Measurements from ENCODE around the gene WWC1.

Gene WWC1

GRCh38 chr5:168469816-168470215, 178.4 kb downstream of the WWC1 start:
- Histone ChIP-seq H4K91ac (ENCODE audit: low read length) (no peak overlapping the region), H3K27ac (ENCODE audit: low read length, poor library complexity, severe bottlenecking) (no peak overlapping the region), H3K4me2 (ENCODE audit: low read length, poor library complexity, severe bottlenecking) (no peak overlapping the region), H2BK5ac (ENCODE audit: low read depth, low read length, poor library complexity, severe bottlenecking) (no peak overlapping the region), H3K18ac (ENCODE audit: low read depth in 1 of 2, low read length in 2 of 2) (no peak overlapping the region), H3K4ac (ENCODE audit: low read depth in 1 of 2, low read length in 2 of 2) (no peak overlapping the region), H3K4me3 (ENCODE audit: insufficient read depth in 1 of 2, low read depth in 1 of 2, low read length in 2 of 2) (no peak overlapping the region), H2AK5ac (ENCODE audit: low read length, severe bottlenecking) (no peak overlapping the region), H2AFZ (ENCODE audit: low read depth, low read length) (no peak overlapping the region), H2BK120ac (ENCODE audit: low read depth, low read length) (no peak overlapping the region), H3K79me1 (replicated peaks; ENCODE audit: low read length, poor library complexity, severe bottlenecking) (no peaks in the 10 kb centered on the region), H3K14ac (ENCODE audit: low read length in 2 of 2) (no peak overlapping the region), H3K23ac (ENCODE audit: low read length in 2 of 2) (no peak overlapping the region), H3K27me3 (ENCODE audit: control insufficient read depth in 1 of 2, insufficient read depth in 1 of 2, low read length in 2 of 2) (no peaks in the 10 kb centered on the region), H3K36me3 (ENCODE audit: control insufficient read depth in 1 of 2, insufficient read depth in 2 of 2, low read depth in 1 of 2, low read length in 2 of 2) (peaks cover 0 to 13% of the 10 kb centered on the region in 2 experiments), H4K8ac (ENCODE audit: low read length) (no peak overlapping the region), H3K4me1 (ENCODE audit: control insufficient read depth, insufficient read depth, low read depth, low read length) (peaks cover 8% of the 10 kb centered on the region), H3K9me3 (ENCODE audit: control insufficient read depth, low read length) (no peaks in the 10 kb centered on the region), H2BK15ac (ENCODE audit: low read depth, poor library complexity, severe bottlenecking) (no peak overlapping the region), H3K9ac (ENCODE audit: low read length) (no peak overlapping the region), H2BK12ac (ENCODE audit: low read length in 2 of 2) (no peak overlapping the region)
- 82% methylated on average over 3 of the region's 3 CpGs for WGBS
- DNase-seq, result no peak

DNA sequence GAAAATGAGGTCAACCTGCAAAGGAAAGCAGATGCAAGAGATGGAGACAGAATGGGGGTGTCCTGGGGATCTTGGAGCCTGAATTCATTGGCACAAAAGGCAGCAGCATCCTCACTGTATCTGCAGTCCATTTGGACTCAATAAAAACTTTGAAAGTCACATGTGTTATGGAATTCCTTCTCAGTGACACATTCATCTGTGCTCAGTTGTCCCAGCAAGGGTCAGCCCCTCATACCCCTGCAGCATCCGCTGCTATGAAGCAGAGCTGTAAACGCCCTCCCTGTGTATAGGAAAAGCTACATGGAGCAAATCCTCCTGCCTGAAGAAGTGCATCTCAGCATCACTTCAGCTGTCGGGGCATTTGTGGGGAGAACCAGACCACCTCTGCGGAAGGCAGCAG, 180.3 kb downstream of the WWC1 start:
- no peaks in the 10 kb centered on the region for H3K9me3 ChIP-seq (ENCODE audit: control insufficient read depth, low read length)
- H3K4me2 ChIP-seq (ENCODE audit: low read length, poor library complexity, severe bottlenecking), result no peak overlapping the region
- peak overlapping the region; percentile 1 for H4K91ac ChIP-seq (ENCODE audit: low read length)
- peak overlapping the region; percentile 52 for H4K8ac ChIP-seq (ENCODE audit: low read length)
- H3K4me3 ChIP-seq (ENCODE audit: insufficient read depth in 1 of 2, low read depth in 1 of 2, low read length in 2 of 2), result no peak overlapping the region
- no peak overlapping the region for H3K4ac ChIP-seq (ENCODE audit: low read depth in 1 of 2, low read length in 2 of 2)
- WGBS, result 51% methylated on average over 3 of the region's 4 CpGs
- H2AK5ac ChIP-seq (ENCODE audit: low read length, severe bottlenecking), result no peak overlapping the region
- no peak overlapping the region for H2BK5ac ChIP-seq (ENCODE audit: low read depth, low read length, poor library complexity, severe bottlenecking)
- no peaks in the 10 kb centered on the region for H3K27me3 ChIP-seq (ENCODE audit: control insufficient read depth in 1 of 2, insufficient read depth in 1 of 2, low read length in 2 of 2)
- H3K14ac ChIP-seq (ENCODE audit: low read length in 2 of 2), result no peak overlapping the region
- H2BK120ac ChIP-seq (ENCODE audit: low read depth, low read length), result no peak overlapping the region
- DNase-seq, result peak; percentile 40
- no peaks in the 10 kb centered on the region for H3K79me1 ChIP-seq (replicated peaks; ENCODE audit: low read length, poor library complexity, severe bottlenecking)
- H2AFZ ChIP-seq (ENCODE audit: low read depth, low read length), result no peak overlapping the region
- peak overlapping the region in 1 of 2 experiments; percentile 23 for H2BK12ac ChIP-seq (ENCODE audit: low read length in 2 of 2)
- no peak overlapping the region for H3K27ac ChIP-seq (ENCODE audit: low read length, poor library complexity, severe bottlenecking)
- peaks cover 0 to 7% of the 10 kb centered on the region in 2 experiments for H3K36me3 ChIP-seq (ENCODE audit: control insufficient read depth in 1 of 2, insufficient read depth in 2 of 2, low read depth in 1 of 2, low read length in 2 of 2)
- H3K18ac ChIP-seq (ENCODE audit: low read depth in 1 of 2, low read length in 2 of 2), result peak overlapping the region in 1 of 2 experiments; percentile 7
- H3K9ac ChIP-seq (ENCODE audit: low read length), result peak overlapping the region; percentile 68
- H3K4me1 ChIP-seq (ENCODE audit: control insufficient read depth, insufficient read depth, low read depth, low read length), result peaks cover 8% of the 10 kb centered on the region
- no peak overlapping the region for H2BK15ac ChIP-seq (ENCODE audit: low read depth, poor library complexity, severe bottlenecking)
- H3K23ac ChIP-seq (ENCODE audit: low read length in 2 of 2), result no peak overlapping the region

DNA sequence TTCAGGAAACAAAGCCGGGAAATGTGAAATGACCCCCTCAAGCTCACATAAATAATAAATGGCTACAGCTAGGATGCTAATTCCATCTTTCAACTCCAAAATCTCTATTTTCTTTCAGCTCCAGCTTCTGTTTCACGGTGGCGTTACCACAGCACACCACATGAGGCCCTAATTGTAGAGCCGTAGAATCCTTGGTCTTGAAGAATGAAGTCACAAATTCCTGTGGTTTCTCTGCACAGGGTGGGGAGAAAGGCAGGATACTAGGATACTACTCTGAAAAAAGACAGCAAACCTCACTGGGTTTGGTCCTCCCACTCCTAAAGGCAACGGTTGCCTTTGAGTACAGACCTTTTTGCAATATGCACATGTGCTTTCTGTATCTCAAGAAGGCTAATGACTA, 180.9 kb downstream of the WWC1 start:
- no peak overlapping the region for H3K23ac ChIP-seq (ENCODE audit: low read length in 2 of 2)
- no peak overlapping the region for H2BK5ac ChIP-seq (ENCODE audit: low read depth, low read length, poor library complexity, severe bottlenecking)
- no peak overlapping the region for H3K4me3 ChIP-seq (ENCODE audit: insufficient read depth in 1 of 2, low read depth in 1 of 2, low read length in 2 of 2)
- no peaks in the 10 kb centered on the region for H3K79me1 ChIP-seq (replicated peaks; ENCODE audit: low read length, poor library complexity, severe bottlenecking)
- H4K8ac ChIP-seq (ENCODE audit: low read length), result peak overlapping the region; percentile 45
- 10% methylated on average over 5 of the region's 5 CpGs for WGBS
- H3K4me1 ChIP-seq (ENCODE audit: control insufficient read depth, insufficient read depth, low read depth, low read length), result peaks cover 8% of the 10 kb centered on the region
- no peak overlapping the region for H2BK12ac ChIP-seq (ENCODE audit: low read length in 2 of 2)
- peaks cover 0 to 7% of the 10 kb centered on the region in 2 experiments for H3K36me3 ChIP-seq (ENCODE audit: control insufficient read depth in 1 of 2, insufficient read depth in 2 of 2, low read depth in 1 of 2, low read length in 2 of 2)
- H4K91ac ChIP-seq (ENCODE audit: low read length), result no peak overlapping the region
- peak overlapping the region; percentile 68 for H3K9ac ChIP-seq (ENCODE audit: low read length)
- H2BK15ac ChIP-seq (ENCODE audit: low read depth, poor library complexity, severe bottlenecking), result no peak overlapping the region
- peak; percentile 94 for DNase-seq
- peaks cover 0 to 3% of the 10 kb centered on the region in 2 experiments for H3K27me3 ChIP-seq (ENCODE audit: control insufficient read depth in 1 of 2, insufficient read depth in 1 of 2, low read length in 2 of 2)
- peak overlapping the region; percentile 11 for H3K27ac ChIP-seq (ENCODE audit: low read length, poor library complexity, severe bottlenecking)
- H2AFZ ChIP-seq (ENCODE audit: low read depth, low read length), result no peak overlapping the region
- peak overlapping the region in 1 of 2 experiments; percentile 65 for H3K18ac ChIP-seq (ENCODE audit: low read depth in 1 of 2, low read length in 2 of 2)
- no peak overlapping the region for H2AK5ac ChIP-seq (ENCODE audit: low read length, severe bottlenecking)
- H3K4me2 ChIP-seq (ENCODE audit: low read length, poor library complexity, severe bottlenecking), result no peak overlapping the region
- H3K4ac ChIP-seq (ENCODE audit: low read depth in 1 of 2, low read length in 2 of 2), result peak overlapping the region in 1 of 2 experiments; percentile 2
- H2BK120ac ChIP-seq (ENCODE audit: low read depth, low read length), result no peak overlapping the region
- no peak overlapping the region for H3K14ac ChIP-seq (ENCODE audit: low read length in 2 of 2)
- no peaks in the 10 kb centered on the region for H3K9me3 ChIP-seq (ENCODE audit: control insufficient read depth, low read length)

DNA sequence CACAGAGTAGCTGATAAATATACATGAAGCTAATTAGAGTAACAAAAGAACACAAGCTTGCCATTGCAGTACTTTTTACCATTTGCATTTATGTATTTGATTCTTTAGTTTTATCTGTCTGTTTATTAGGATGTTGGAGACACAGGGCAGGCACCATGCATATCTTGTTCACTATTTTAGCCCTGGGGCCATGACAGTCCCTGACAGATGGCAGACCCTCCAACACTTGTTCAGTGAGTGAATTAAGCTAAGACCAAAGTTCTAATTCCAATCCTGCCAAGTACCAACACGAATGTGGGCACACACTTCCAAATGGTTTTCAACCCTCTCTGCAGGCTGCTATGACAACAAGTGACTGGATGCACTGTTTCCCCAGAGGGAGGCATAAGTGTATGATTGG, 182.9 kb downstream of the WWC1 start:
- Histone ChIP-seq H3K9ac (ENCODE audit: low read length) (no peak overlapping the region), H3K23ac (ENCODE audit: low read length in 2 of 2) (no peak overlapping the region), H3K79me1 (replicated peaks; ENCODE audit: low read length, poor library complexity, severe bottlenecking) (no peaks in the 10 kb centered on the region), H2BK15ac (ENCODE audit: low read depth, poor library complexity, severe bottlenecking) (no peak overlapping the region), H3K9me3 (ENCODE audit: control insufficient read depth, low read length) (no peaks in the 10 kb centered on the region), H3K4me3 (ENCODE audit: insufficient read depth in 1 of 2, low read depth in 1 of 2, low read length in 2 of 2) (no peak overlapping the region), H3K27ac (ENCODE audit: low read length, poor library complexity, severe bottlenecking) (no peak overlapping the region), H3K36me3 (ENCODE audit: control insufficient read depth in 1 of 2, insufficient read depth in 2 of 2, low read depth in 1 of 2, low read length in 2 of 2) (no peaks in the 10 kb centered on the region), H3K4me2 (ENCODE audit: low read length, poor library complexity, severe bottlenecking) (no peak overlapping the region), H2BK12ac (ENCODE audit: low read length in 2 of 2) (no peak overlapping the region), H3K4me1 (ENCODE audit: control insufficient read depth, insufficient read depth, low read depth, low read length) (peaks cover 8% of the 10 kb centered on the region), H2BK5ac (ENCODE audit: low read depth, low read length, poor library complexity, severe bottlenecking) (no peak overlapping the region), H3K4ac (ENCODE audit: low read depth in 1 of 2, low read length in 2 of 2) (no peak overlapping the region), H2BK120ac (ENCODE audit: low read depth, low read length) (no peak overlapping the region), H4K91ac (ENCODE audit: low read length) (no peak overlapping the region), H3K18ac (ENCODE audit: low read depth in 1 of 2, low read length in 2 of 2) (no peak overlapping the region), H2AK5ac (ENCODE audit: low read length, severe bottlenecking) (no peak overlapping the region), H3K14ac (ENCODE audit: low read length in 2 of 2) (no peak overlapping the region), H2AFZ (ENCODE audit: low read depth, low read length) (no peak overlapping the region), H3K27me3 (ENCODE audit: control insufficient read depth in 1 of 2, insufficient read depth in 1 of 2, low read length in 2 of 2) (peaks cover 0 to 3% of the 10 kb centered on the region in 2 experiments), H4K8ac (ENCODE audit: low read length) (no peak overlapping the region)
- WGBS, result no CpG with 5 or more reads among the region's 1 CpG
- DNase-seq, result no peak

Measured in mesenchymal stem cell (in vitro differentiated cells and primary cell).